Esophagus muscularis mucosa (tissue), 4 donors: ENCODE results near the gene LPCAT2. TPM values are rescaled to one million over a fixed set of nuclear protein-coding genes. Genes with fewer than 3 reads are reported as not detected.

Source experiments
- DNase-seq: peaks from one replicate; pipeline ENCODE4 v3.0.0-alpha.2; 2017; ENCODE audit errors: extremely low spot score
- H3K27ac ChIP-seq, 4 donors: fragments of 200-600 bp; sonication (generic); replicated peaks in 1 of 4; 1 replicate in 3 of 4; 2 replicates in 1 of 4; pipeline ENCODE4 v1.5.1; 2016 to 2019; ENCODE audit warnings: mild to moderate bottlenecking in 1 of 4
- H3K27me3 ChIP-seq, 4 donors: fragments of 200-600 bp; sonication (generic); one replicate each; pipeline versions ENCODE4 v1.5.1 to v1.6.0; 2016 to 2019
- H3K36me3 ChIP-seq, 4 donors: fragments of 200-600 bp; sonication (generic); one replicate each; pipeline ENCODE4 v1.5.1; 2016 to 2019
- H3K4me1 ChIP-seq, 4 donors: fragments of 200-600 bp; sonication (generic); one replicate each; pipeline ENCODE4 v1.5.1; 2016 to 2019
- H3K4me3 ChIP-seq, 4 donors: fragments of 200-600 bp; sonication (generic); 1 replicate in 2 of 4; 2 replicates in 2 of 4; pipeline ENCODE4 v1.5.1; 2016 to 2019; ENCODE audit warnings: mild to moderate bottlenecking in 4 of 4, moderate library complexity in 1 of 4
- H3K9me3 ChIP-seq, 4 donors: fragments of 200-600 bp; sonication (generic); 1 replicate in 3 of 4; 2 replicates in 1 of 4; pipeline ENCODE4 v1.5.1; 2016 to 2019
- CTCF ChIP-seq, 3 experiments: fragments of 200-600 bp in 2 of 3; fragments of 450-650 bp in 1 of 3; sonication (generic) in 2 of 3; IDR thresholded peaks; one replicate each; pipeline ENCODE4 v1.5.1; 2017 to 2019; ENCODE audit warnings: antibody characterized with exemption in 3 of 3, mild to moderate bottlenecking in 2 of 3, moderate library complexity in 1 of 3
- EP300 ChIP-seq: sonication (generic); formaldehyde crosslinking; IDR thresholded peaks from one replicate; pipeline ENCODE4 v1.6.1; 2017; ENCODE audit warnings: antibody characterized with exemption
- POLR2A ChIP-seq: fragments of 450-650 bp; IDR thresholded peaks from one replicate; pipeline ENCODE4 v1.6.1; 2017; ENCODE audit warnings: antibody characterized with exemption, moderate library complexity, mild to moderate bottlenecking, low read depth
- POLR2AphosphoS5 ChIP-seq, 2 donors: sonication (generic); formaldehyde crosslinking; IDR thresholded peaks; one replicate each; pipeline ENCODE4 v1.6.1; 2017; ENCODE audit warnings: antibody characterized with exemption in 2 of 2
- WGBS: methylation state at CpG from one replicate; pipeline ENCODE4 v1.1.5; 2018; 5-methylcytosine and 5-hydroxymethylcytosine counted together
- intact Hi-C: fragments of 100-400 bp; cut with DNase I; formaldehyde crosslinking; loops from one replicate; pipeline ENCODE4 v1.15.1; 2023
- total RNA-seq, 4 donors: library from RNA; depleted of rRNA; stranded (reverse); fragments of >200 nt; gene quantifications; one replicate each; pipeline versions ENCODE4 v1.1.0 to v1.2.1, GENCODE V29; 2016

The LPCAT2 gene
- total RNA-seq, 4 donors from 2014 or later, result 9.6 to 12.9 (median 12.0) TPM

GRCh38 chr16:55506708-55507107 lies 2.2 kb upstream of the LPCAT2 start:
- TF ChIP-seq POLR2AphosphoS5 (IDR thresholded peaks at IDR 0.05), result no peak
- no peak for TF ChIP-seq POLR2A
- no peak for TF ChIP-seq EP300
- DNase-seq, result no peak
- peaks cover 18 to 49% (median 36%) of the 10 kb centered on the region in 4 donors for H3K4me1 ChIP-seq
- peaks cover 0 to 48% (median 10%) of the 10 kb centered on the region in 4 donors for H3K36me3 ChIP-seq
- H3K4me3 ChIP-seq, result no peak overlapping the region
- H3K27me3 ChIP-seq, result peaks cover 0 to 18% (median 0%) of the 10 kb centered on the region in 4 donors
- no peak overlapping the region for H3K27ac ChIP-seq
- H3K9me3 ChIP-seq, result no peaks in the 10 kb centered on the region
- intact Hi-C loops, result no loop called here
- WGBS, result 86% methylated on average over 4 of the region's 4 CpGs

GRCh38 chr16:55508271-55508921 lies 476 bp upstream of the LPCAT2 start:
- Histone ChIP-seq H3K27me3 (peaks cover 0 to 18% (median 0%) of the 10 kb centered on the region in 4 donors), H3K27ac (peak overlapping the region; percentile 62 to 81 (median 71)), H3K9me3 (peaks cover 0 to 11% (median 0%) of the 10 kb centered on the region in 4 donors), H3K4me1 (peaks cover 2 to 33% (median 20%) of the 10 kb centered on the region in 4 donors), H3K36me3 (peaks cover 0 to 42% (median 10%) of the 10 kb centered on the region in 4 donors), H3K4me3 (peak overlapping the region; percentile 59 to 73 (median 62))
- WGBS, result 71% methylated on average over 8 of the region's 9 CpGs
- no peak for DNase-seq
- TF ChIP-seq EP300 (no peak), CTCF (IDR thresholded peaks at IDR 0.05) (no peak), POLR2A (no peak), POLR2AphosphoS5 (IDR thresholded peaks at IDR 0.05) (no peak)
- intact Hi-C loops, result no loop called here

- Histone ChIP-seq H3K27me3 (peaks cover 0 to 18% (median 0%) of the 10 kb centered on the region in 4 donors), H3K4me3 (peak overlapping the region; percentile 59 to 73 (median 62)), H3K9me3 (peaks cover 0 to 20% (median 0%) of the 10 kb centered on the region in 4 donors), H3K4me1 (peaks cover 0 to 21% (median 11%) of the 10 kb centered on the region in 4 donors), H3K27ac (peak overlapping the region in 1 of 4 donors; percentile 81), H3K36me3 (peaks cover 0 to 25% (median 8%) of the 10 kb centered on the region in 4 donors)
- intact Hi-C loops, result no loop called here
- no peak for TF ChIP-seq EP300
- no peak for TF ChIP-seq CTCF (IDR thresholded peaks at IDR 0.05)
- no peak for TF ChIP-seq POLR2A
- no peak for DNase-seq
- 38% methylated on average over 4 of the region's 4 CpGs for WGBS
Measured at GRCh38 chr16:55510185-55510805, 1.4 kb downstream of the LPCAT2 start.

GRCh38 chr16:55512941-55513340 lies 4.1 kb downstream of the LPCAT2 start:
- no peak for TF ChIP-seq CTCF (IDR thresholded peaks at IDR 0.05)
- TF ChIP-seq EP300, result no peak
- TF ChIP-seq POLR2A, result no peak
- TF ChIP-seq POLR2AphosphoS5 (IDR thresholded peaks at IDR 0.05), result no peak
- intact Hi-C loops, result no loop called here
- H3K4me1 ChIP-seq, result peaks cover 0 to 21% (median 11%) of the 10 kb centered on the region in 4 donors
- H3K27me3 ChIP-seq, result peaks cover 0 to 18% (median 0%) of the 10 kb centered on the region in 4 donors
- no peak overlapping the region for H3K27ac ChIP-seq
- WGBS, result 100% methylated on average over 1 of the region's 1 CpG
- DNase-seq, result no peak
- peaks cover 0 to under 1% (median under 1%) of the 10 kb centered on the region in 4 donors for H3K36me3 ChIP-seq
- no peak overlapping the region for H3K4me3 ChIP-seq
- H3K9me3 ChIP-seq, result peaks cover 0 to 20% (median 0%) of the 10 kb centered on the region in 4 donors

- WGBS, result 95% methylated on average over 5 of the region's 5 CpGs
- H3K27me3 ChIP-seq, result peaks cover 0 to 18% (median 0%) of the 10 kb centered on the region in 4 donors
Measured at GRCh38 chr16:55513616-55514015, 4.7 kb downstream of the LPCAT2 start.

More at GRCh38 chr16:55513616-55514015, 4.7 kb downstream of the LPCAT2 start:
- Histone ChIP-seq H3K36me3 (no peaks in the 10 kb centered on the region), H3K4me3 (no peak overlapping the region), H3K27ac (no peak overlapping the region), H3K9me3 (peaks cover 0 to 20% (median 0%) of the 10 kb centered on the region in 4 donors), H3K4me1 (peaks cover 0 to 18% (median 10%) of the 10 kb centered on the region in 4 donors)
- DNase-seq, result no peak
- intact Hi-C loops, result no loop called here
- TF ChIP-seq EP300, result no peak
- no peak for TF ChIP-seq POLR2A
- no peak for TF ChIP-seq CTCF (IDR thresholded peaks at IDR 0.05)
- no peak for TF ChIP-seq POLR2AphosphoS5 (IDR thresholded peaks at IDR 0.05)
